Calu3 (cell line): Measurements from ENCODE around the gene ARSG. TPM values are rescaled to one million over a fixed set of nuclear protein-coding genes. Genes with fewer than 3 reads are reported as not detected.

Source experiments
- BruUV-seq: library from RNA; stranded (reverse); fragments of 400-500 nt; replicated peaks from 2 replicates; lab custom pipeline; 2021; lab: Mats Ljungman, UMichigan
- CTCF ChIA-PET: fragments of 300-600 bp; sonication (Branson Sonifier 250); formaldehyde crosslinking; loops from one replicate; lab custom pipeline; 2022; ENCODE audit warnings: antibody characterized with exemption; lab: Charles Lee
- DNase-seq: peaks from one replicate; pipeline ENCODE4 v3.0.0; 2022
- H3K27ac Mint-ChIP-seq: one replicate; pipeline ENCODE4 v1.8.0; 2022; ENCODE audit warnings: mixed read lengths; ENCODE audit not compliant: unreplicated experiment
- H3K27me3 Mint-ChIP-seq: one replicate; pipeline ENCODE4 v1.8.0; 2022; ENCODE audit warnings: mixed read lengths; ENCODE audit not compliant: unreplicated experiment
- H3K36me3 Mint-ChIP-seq: one replicate; pipeline ENCODE4 v1.8.0; 2022; ENCODE audit warnings: mild to moderate bottlenecking, moderate library complexity, mixed read lengths; ENCODE audit not compliant: insufficient read depth, unreplicated experiment
- H3K4me1 Mint-ChIP-seq: one replicate; pipeline ENCODE4 v1.8.0; 2022; ENCODE audit warnings: mild to moderate bottlenecking, low read depth, mixed read lengths; ENCODE audit not compliant: unreplicated experiment
- H3K4me3 Mint-ChIP-seq: one replicate; pipeline ENCODE4 v1.8.0; 2022; ENCODE audit warnings: mild to moderate bottlenecking, low read depth, moderate library complexity, mixed read lengths; ENCODE audit not compliant: unreplicated experiment
- H3K9me3 Mint-ChIP-seq: one replicate; pipeline ENCODE4 v1.8.0; 2022; ENCODE audit warnings: low read depth, mixed read lengths; ENCODE audit not compliant: unreplicated experiment
- CTCF ChIP-seq: fragments of 200-600 bp; IDR thresholded peaks from one replicate; pipeline ENCODE4 v1.8.0; 2022; ENCODE audit warnings: antibody characterized with exemption; ENCODE audit not compliant: unreplicated experiment
- intact Hi-C: fragments of 100-400 bp; cut with micrococcal nuclease; formaldehyde crosslinking; loops from one replicate; pipeline ENCODE4 v1.10.0; 2022; ENCODE audit not compliant: unreplicated experiment
- total RNA-seq: library from RNA; stranded (reverse); gene quantifications from 2 replicates; pipeline ENCODE4 v1.2.3, GENCODE V29; 2022

ARSG gene
- total RNA-seq, 1 experiment from 2014 or later = 1.4 TPM

GRCh38 chr17:68384471-68384870 is 93.2 kb downstream of the ARSG start:
- Mint-ChIP-seq H3K27me3 (peaks cover 13% of the 10 kb centered on the region), H3K36me3 (no peaks in the 10 kb centered on the region), H3K9me3 (no peaks in the 10 kb centered on the region), H3K4me1 (peaks cover 17% of the 10 kb centered on the region), H3K4me3 (no peak overlapping the region), H3K27ac (no peak overlapping the region)
- DNase-seq = no peak
- intact Hi-C loops = no loop called here
- CTCF ChIA-PET = no interaction called here
- BruUV-seq = no TSS peak
- TF ChIP-seq CTCF = no peak

GRCh38 chr17:68384941-68385340 is 93.6 kb downstream of the ARSG start:
- Mint-ChIP-seq H3K27me3 (peaks cover 13% of the 10 kb centered on the region), H3K27ac (no peak overlapping the region), H3K4me3 (no peak overlapping the region), H3K4me1 (peaks cover 17% of the 10 kb centered on the region), H3K9me3 (no peaks in the 10 kb centered on the region), H3K36me3 (no peaks in the 10 kb centered on the region)
- CTCF ChIA-PET = no interaction called here
- no peak for TF ChIP-seq CTCF
- intact Hi-C loops = no loop called here
- no TSS peak for BruUV-seq
- DNase-seq = no peak

GRCh38 chr17:68385490-68386215 is 94.4 kb downstream of the ARSG start:
- peaks cover 17% of the 10 kb centered on the region for H3K4me1 Mint-ChIP-seq
- H3K36me3 Mint-ChIP-seq = no peaks in the 10 kb centered on the region

GRCh38 chr17:68387435-68388218 is 96.3 kb downstream of the ARSG start:
- peaks cover 17% of the 10 kb centered on the region for H3K4me1 Mint-ChIP-seq
- TF ChIP-seq CTCF = no peak
- intact Hi-C loops = no loop called here
- peaks cover 13% of the 10 kb centered on the region for H3K27me3 Mint-ChIP-seq
- no peaks in the 10 kb centered on the region for H3K36me3 Mint-ChIP-seq
- DNase-seq = no peak
- no peak overlapping the region for H3K27ac Mint-ChIP-seq
- CTCF ChIA-PET = no interaction called here
- no TSS peak for BruUV-seq
- no peak overlapping the region for H3K4me3 Mint-ChIP-seq
- H3K9me3 Mint-ChIP-seq = no peaks in the 10 kb centered on the region

More at GRCh38 chr17:68385490-68386215, 94.4 kb downstream of the ARSG start:
- Mint-ChIP-seq H3K27ac (no peak overlapping the region), H3K27me3 (peaks cover 13% of the 10 kb centered on the region), H3K4me3 (no peak overlapping the region), H3K9me3 (no peaks in the 10 kb centered on the region)
- intact Hi-C loops = no loop called here
- TF ChIP-seq CTCF = no peak
- no TSS peak for BruUV-seq
- CTCF ChIA-PET = interaction anchor here (0.7 kb wide), 1 partner anchor 13 kb away, joined by 3 read pairs; no protein-coding TSS in a partner anchor
- no peak for DNase-seq
